Nephron (organoid): ENCODE data around the gene KRABD2.
A peak's percentile ranks its signal among the peaks of the same experiment; 100 is the strongest.

ENCODE experiments used
- H3K27ac Mint-ChIP-seq, 3 experiments: 2 replicates each; pipeline ENCODE4 v1.8.0; 2020; ENCODE audit warnings: mixed read lengths in 3 of 3, mild to moderate bottlenecking in 2 of 3, moderate library complexity in 1 of 3
- H3K27me3 Mint-ChIP-seq: 2 replicates; pipeline ENCODE4 v1.8.0; 2021; ENCODE audit warnings: low read depth, mild to moderate bottlenecking, moderate library complexity, mixed read lengths
- H3K36me3 Mint-ChIP-seq: 2 replicates; pipeline ENCODE4 v1.8.0; 2020; ENCODE audit warnings: low read depth, mixed read lengths
- H3K4me1 Mint-ChIP-seq: 2 replicates; pipeline ENCODE4 v1.8.0; 2020; ENCODE audit warnings: mixed read lengths
- H3K4me3 Mint-ChIP-seq, 3 experiments: 2 replicates each; pipeline ENCODE4 v1.8.0; 2020; ENCODE audit warnings: mild to moderate bottlenecking in 3 of 3, mixed read lengths in 3 of 3, moderate library complexity in 2 of 3
- H3K9me3 Mint-ChIP-seq: 2 replicates; pipeline ENCODE4 v1.8.0; 2020; ENCODE audit warnings: mixed read lengths
- TF ChIP-seq, protein P1 (sequence below), 3 experiments: fragments of 200-600 bp; sonication (generic); IDR thresholded peaks; one replicate each; pipeline ENCODE4 v1.5.0; 2021; ENCODE audit warnings: antibody characterized with exemption in 3 of 3; ENCODE audit not compliant: unreplicated experiment in 3 of 3

The KRABD2 gene

DNA sequence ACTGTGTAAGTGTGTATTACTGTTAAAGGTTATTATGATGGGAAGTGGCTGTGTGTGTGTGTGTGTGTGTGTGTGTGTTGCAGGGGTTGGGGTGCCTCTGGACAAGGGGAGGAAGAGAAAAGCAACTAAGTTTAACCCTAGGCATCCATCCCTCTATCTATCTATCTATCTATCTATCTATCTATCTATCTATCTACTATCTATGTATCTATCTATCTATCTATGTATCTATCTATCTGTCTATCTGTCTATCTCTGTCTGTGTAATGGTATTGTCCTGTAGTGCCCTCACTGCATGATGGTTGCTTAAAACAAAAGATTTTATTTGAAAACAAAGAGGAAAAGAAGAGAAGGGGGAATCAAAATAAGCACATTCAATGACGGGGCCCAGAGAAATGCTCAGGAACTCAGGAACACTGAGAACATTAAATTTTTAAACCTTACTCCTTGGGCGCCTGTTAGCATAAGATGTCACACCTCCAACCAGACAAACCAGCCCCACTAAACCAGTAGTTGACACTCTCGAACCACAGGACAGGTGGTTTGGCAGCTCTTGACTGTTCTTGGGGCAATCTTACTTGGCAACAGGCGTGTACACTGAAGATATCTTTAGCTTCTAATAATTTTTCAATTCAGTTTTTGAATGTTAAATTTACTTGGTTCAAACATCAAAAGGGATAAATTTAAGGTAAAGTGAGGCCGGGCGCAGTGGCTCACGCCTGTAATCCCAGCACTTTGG, 11.6 kb upstream of the KRABD2 start:
- no peak overlapping the region for H3K27ac Mint-ChIP-seq
- TF ChIP-seq, protein P1, sequence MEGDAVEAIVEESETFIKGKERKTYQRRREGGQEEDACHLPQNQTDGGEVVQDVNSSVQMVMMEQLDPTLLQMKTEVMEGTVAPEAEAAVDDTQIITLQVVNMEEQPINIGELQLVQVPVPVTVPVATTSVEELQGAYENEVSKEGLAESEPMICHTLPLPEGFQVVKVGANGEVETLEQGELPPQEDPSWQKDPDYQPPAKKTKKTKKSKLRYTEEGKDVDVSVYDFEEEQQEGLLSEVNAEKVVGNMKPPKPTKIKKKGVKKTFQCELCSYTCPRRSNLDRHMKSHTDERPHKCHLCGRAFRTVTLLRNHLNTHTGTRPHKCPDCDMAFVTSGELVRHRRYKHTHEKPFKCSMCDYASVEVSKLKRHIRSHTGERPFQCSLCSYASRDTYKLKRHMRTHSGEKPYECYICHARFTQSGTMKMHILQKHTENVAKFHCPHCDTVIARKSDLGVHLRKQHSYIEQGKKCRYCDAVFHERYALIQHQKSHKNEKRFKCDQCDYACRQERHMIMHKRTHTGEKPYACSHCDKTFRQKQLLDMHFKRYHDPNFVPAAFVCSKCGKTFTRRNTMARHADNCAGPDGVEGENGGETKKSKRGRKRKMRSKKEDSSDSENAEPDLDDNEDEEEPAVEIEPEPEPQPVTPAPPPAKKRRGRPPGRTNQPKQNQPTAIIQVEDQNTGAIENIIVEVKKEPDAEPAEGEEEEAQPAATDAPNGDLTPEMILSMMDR (IDR thresholded peaks at IDR 0.05; ENCODE audit: unreplicated experiment in 3 of 3), result no peak
- H3K27me3 Mint-ChIP-seq, result peaks cover 4% of the 10 kb centered on the region
- H3K36me3 Mint-ChIP-seq, result peaks cover 1% of the 10 kb centered on the region
- no peaks in the 10 kb centered on the region for H3K9me3 Mint-ChIP-seq
- H3K4me3 Mint-ChIP-seq, result no peak overlapping the region
- H3K4me1 Mint-ChIP-seq, result peaks cover 14% of the 10 kb centered on the region

DNA sequence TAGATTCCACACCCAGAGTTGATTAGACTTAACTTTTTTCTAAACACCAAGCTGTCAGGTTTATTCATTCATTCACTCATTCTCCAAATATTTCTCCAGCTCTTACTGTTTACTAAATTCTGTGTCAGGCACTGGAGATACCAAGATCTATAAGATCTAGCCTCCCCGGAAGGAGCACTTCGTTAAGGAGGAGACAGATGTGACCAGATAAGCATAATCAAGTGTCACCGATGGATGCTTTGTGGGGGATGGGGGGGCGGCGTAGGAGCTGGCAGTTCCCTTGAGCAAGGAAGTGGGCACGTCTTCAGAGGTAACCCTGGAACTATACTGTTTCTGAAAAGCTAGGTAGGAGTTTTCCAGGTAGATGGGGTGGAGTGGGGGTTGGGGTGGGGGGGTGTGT, 10.3 kb upstream of the KRABD2 start:
- peaks cover 13% of the 10 kb centered on the region for H3K36me3 Mint-ChIP-seq
- no peaks in the 10 kb centered on the region for H3K9me3 Mint-ChIP-seq
- H3K27me3 Mint-ChIP-seq, result peaks cover 4% of the 10 kb centered on the region
- TF ChIP-seq, protein P1 (IDR thresholded peaks at IDR 0.05; ENCODE audit: unreplicated experiment in 3 of 3), result no peak
- peaks cover 25% of the 10 kb centered on the region for H3K4me1 Mint-ChIP-seq
- H3K4me3 Mint-ChIP-seq, result peak overlapping the region; percentile 54 to 70 (median 63)
- H3K27ac Mint-ChIP-seq, result peak overlapping the region in 2 of 3 experiments; percentile 24 to 35

DNA sequence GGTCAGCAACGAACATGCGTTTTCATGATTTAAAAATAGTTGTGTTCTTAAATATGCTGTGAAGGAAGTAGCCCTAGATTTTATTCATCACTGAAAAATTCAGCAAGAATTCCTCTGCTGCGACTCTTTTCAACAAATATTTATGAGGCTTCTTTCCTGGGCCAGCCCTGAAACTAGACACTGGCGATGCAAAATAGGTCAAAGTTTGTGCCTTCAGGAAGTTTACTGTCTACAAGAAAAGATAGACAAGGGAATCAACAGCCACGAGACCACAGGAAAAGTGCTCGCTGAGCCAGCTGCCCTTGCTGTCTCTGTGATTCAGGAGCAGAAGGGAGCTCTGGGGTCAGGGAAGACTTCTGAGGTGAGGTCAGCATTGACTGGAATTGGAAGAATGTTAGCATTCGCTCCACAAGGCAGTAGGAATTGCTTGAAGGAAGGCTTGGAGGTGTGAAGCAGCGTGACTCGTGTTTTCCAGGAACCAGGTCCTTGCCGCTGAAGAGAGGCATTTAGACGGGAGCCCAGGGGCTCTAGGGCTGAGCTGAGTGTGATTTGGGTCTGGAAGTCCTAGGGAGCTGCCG, 8.4 kb upstream of the KRABD2 start:
- Mint-ChIP-seq H3K9me3 (no peaks in the 10 kb centered on the region), H3K4me1 (peaks cover 33% of the 10 kb centered on the region), H3K4me3 (peak overlapping the region; percentile 91 to 98 (median 96)), H3K27ac (peak overlapping the region in 2 of 3 experiments; percentile 46 to 99), H3K27me3 (peaks cover 4% of the 10 kb centered on the region), H3K36me3 (peaks cover 29% of the 10 kb centered on the region)
- TF ChIP-seq, protein P1 (IDR thresholded peaks at IDR 0.05; ENCODE audit: unreplicated experiment in 3 of 3), result no peak

DNA sequence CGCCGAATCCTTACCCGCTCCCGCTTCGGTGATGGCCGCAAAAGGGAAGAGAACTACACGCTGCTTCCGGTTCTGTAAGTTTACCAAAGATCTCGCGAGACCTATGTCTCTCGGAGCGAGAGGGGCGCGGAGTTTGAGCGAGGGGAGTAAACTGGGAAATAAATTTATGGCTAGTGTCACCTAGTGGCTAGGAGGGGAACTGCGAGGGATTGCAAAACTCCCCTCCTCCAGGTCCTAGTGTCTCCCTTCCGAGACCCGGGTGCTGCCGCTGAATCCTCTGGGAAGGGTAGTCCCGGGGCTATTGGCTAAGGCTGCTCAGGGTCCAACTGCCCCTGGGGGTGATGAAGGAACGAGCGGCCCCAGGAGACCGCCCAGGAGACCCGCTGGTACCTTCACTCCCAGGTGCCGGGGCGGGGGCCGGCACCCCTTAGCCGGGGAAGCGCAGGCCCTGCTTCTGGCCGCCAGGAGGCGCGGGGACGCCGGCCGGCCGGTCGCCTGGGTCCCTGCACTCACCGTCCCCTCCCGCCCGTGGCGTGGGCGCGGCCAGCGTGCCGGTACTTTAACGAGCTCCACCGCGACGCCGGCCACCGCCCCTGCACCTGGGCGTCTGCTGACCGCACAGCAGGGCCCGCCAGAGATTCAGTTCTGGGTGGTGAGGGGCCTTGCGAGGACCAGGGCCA, 6.8 kb upstream of the KRABD2 start, which contains the start of gene RPL26:
Gene RPL26, minus strand, starts transcription at position 51 of the 680 bp plus-strand sequence. CDS start 883 bp downstream, outside the sequence.
- peaks cover 41% of the 10 kb centered on the region for H3K4me1 Mint-ChIP-seq
- H3K27me3 Mint-ChIP-seq, result no peaks in the 10 kb centered on the region

DNA sequence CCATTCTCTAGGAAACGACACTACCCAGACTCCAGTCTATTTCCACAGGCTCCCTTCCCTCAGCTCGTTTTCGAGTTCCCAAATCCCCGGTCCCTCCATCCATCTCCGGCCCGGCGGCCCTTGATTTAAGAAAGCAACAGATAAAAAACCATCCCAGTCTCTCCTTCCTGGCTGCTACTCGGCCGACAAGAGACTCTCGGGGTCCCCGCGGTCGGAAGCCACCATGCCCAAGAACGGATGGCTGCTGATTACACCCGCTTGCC, 6.3 kb upstream of the KRABD2 start:
- TF ChIP-seq, protein P1 (IDR thresholded peaks at IDR 0.05; ENCODE audit: unreplicated experiment in 3 of 3), result no peak
- peaks cover 41% of the 10 kb centered on the region for H3K4me1 Mint-ChIP-seq
- peak overlapping the region; percentile 92 to 99 (median 98) for H3K27ac Mint-ChIP-seq
- no peaks in the 10 kb centered on the region for H3K27me3 Mint-ChIP-seq
- H3K9me3 Mint-ChIP-seq, result no peaks in the 10 kb centered on the region
- peaks cover 49% of the 10 kb centered on the region for H3K36me3 Mint-ChIP-seq
- H3K4me3 Mint-ChIP-seq, result peak overlapping the region; percentile 96 to 98 (median 97)

More for the DNA sequence above, 6.8 kb upstream of the KRABD2 start, which contains the start of gene RPL26:
- Mint-ChIP-seq H3K27ac (peak within 1 kb of the TSS; percentile 92 to 99 (median 98)), H3K9me3 (no peaks in the 10 kb centered on the region), H3K36me3 (peaks cover 45% of the 10 kb centered on the region), H3K4me3 (peak within 1 kb of the TSS; percentile 96 to 98 (median 97))
- TF ChIP-seq, protein P1 (IDR thresholded peaks at IDR 0.05; ENCODE audit: unreplicated experiment in 3 of 3), result peak; percentile 99
